Measurements from ENCODE around the gene BRINP3.

GRCh38 chr1:190193508-190194115, 284.1 kb downstream of the BRINP3 start:
- TF ChIP-seq CTCF (conservative IDR thresholded peaks at IDR 0.05; ENCODE audit: low read depth, low read length) = no peak
- no peak for TF ChIP-seq EZH2 (IDR thresholded peaks at IDR 0.05; ENCODE audit: borderline replicate concordance, low read depth, low read length, poor library complexity, severe bottlenecking)
